ENCODE results near the gene EDDM13. TPM values are rescaled to one million over a fixed set of nuclear protein-coding genes. Genes with fewer than 3 reads are reported as not detected.

Gene EDDM13
- total and polyA plus RNA-seq, 2 of the 8 experiments (the other 6 are each of a cell fraction or from before 2014, with no cell fraction given): not detected

DNA sequence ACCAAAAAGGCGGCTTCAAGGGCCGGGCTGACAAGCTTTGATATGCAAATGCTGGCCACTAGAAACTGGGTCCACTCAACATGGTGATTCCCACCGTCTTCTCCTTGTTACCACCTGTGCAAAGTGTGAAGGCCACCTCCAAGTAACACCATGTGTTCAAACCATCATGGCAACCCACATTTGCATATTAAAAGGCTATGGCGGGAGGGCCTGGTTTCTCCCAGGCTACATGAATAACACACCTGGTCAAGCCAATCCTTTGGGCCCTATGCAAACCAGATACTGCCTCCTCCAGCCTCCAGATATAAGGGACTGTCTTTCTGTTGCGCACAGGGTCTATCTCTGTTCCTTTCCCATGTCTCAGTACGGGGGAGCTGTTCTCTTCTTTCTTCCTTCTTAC is 78.7 kb downstream of the EDDM13 start:
- H2AK5ac ChIP-seq (ENCODE audit: low read depth, low read length): no peak overlapping the region
- H3K23me2 ChIP-seq (ENCODE audit: low read depth, low read length): no peaks in the 10 kb centered on the region
- H2AFZ ChIP-seq (ENCODE audit: low read length): no peak overlapping the region
- ChIA-PET CTCF (ENCODE audit: partially characterized antibody) (interaction anchor here (0.8 to 2.2 kb wide), 9 partner anchors 13 to 275 kb away, joined by 3 to 13 read pairs (median 4); no protein-coding TSS in a partner anchor), POLR2A (ENCODE audit: partially characterized antibody) (interaction anchor here (1.6 kb wide), 1 partner anchor 17 kb away, joined by 3 read pairs; no protein-coding TSS in a partner anchor)
- H3K4me3 ChIP-seq (ENCODE audit: extremely low read depth in 1 of 4, insufficient read depth in 2 of 4, low read depth in 3 of 4, low read length in 4 of 4): no peak overlapping the region
- H3K9me3 ChIP-seq (ENCODE audit: insufficient read depth in 2 of 2, low read depth in 1 of 2, low read length in 1 of 2): no peaks in the 10 kb centered on the region
- no peak overlapping the region for H3K18ac ChIP-seq (ENCODE audit: extremely low read depth, low read length)
- no peak overlapping the region for H4K5ac ChIP-seq (ENCODE audit: insufficient read length, low read depth, low read length)
- no peak overlapping the region for H2BK5ac ChIP-seq (ENCODE audit: low read depth, low read length)
- peaks cover 0 to 5% (median 3%) of the 10 kb centered on the region in 4 experiments; a peak in 6 of 7 replicates for H3K4me1 ChIP-seq (replicated peaks in 1 of 4; ENCODE audit: control insufficient read depth in 3 of 4, insufficient read depth in 4 of 4, low read length in 3 of 4)
- H3K79me2 ChIP-seq (ENCODE audit: control insufficient read depth in 1 of 2, insufficient read depth in 2 of 2, low read length in 2 of 2): no peaks in the 10 kb centered on the region
- no peak overlapping the region for H4K8ac ChIP-seq (ENCODE audit: extremely low read depth, insufficient read depth, low read length)
- no peak overlapping the region for H3K4me2 ChIP-seq (ENCODE audit: insufficient read depth in 1 of 2, low read depth in 2 of 2, low read length in 2 of 2)
- no peaks in the 10 kb centered on the region for H3K36me3 ChIP-seq (ENCODE audit: control insufficient read depth in 2 of 4, insufficient read depth in 4 of 4, low read length in 3 of 4)
- H3K79me1 ChIP-seq (ENCODE audit: low read depth, low read length): no peaks in the 10 kb centered on the region
- FAIRE-seq (peak; percentile 39), DNase-seq (ENCODE audit: low read depth in 1 of 2, low spot score in 2 of 2) (no peak)
- no peak overlapping the region for H3K9ac ChIP-seq (replicated peaks in 1 of 4; ENCODE audit: extremely low read depth in 1 of 4, low read depth in 3 of 4, low read length in 3 of 4)
- H2BK120ac ChIP-seq (replicated peaks; ENCODE audit: low read depth, low read length): no peak overlapping the region
- no peak overlapping the region for H4K91ac ChIP-seq (replicated peaks; ENCODE audit: insufficient read length, low read length)
- no peaks in the 10 kb centered on the region for H3K27me3 ChIP-seq (replicated peaks in 1 of 4; ENCODE audit: control insufficient read depth in 3 of 4, extremely low read depth in 1 of 4, insufficient read depth in 3 of 4, low read length in 3 of 4)
- no peak overlapping the region for H3K27ac ChIP-seq (ENCODE audit: low read depth, low read length)
- no peak overlapping the region for H2BK12ac ChIP-seq (ENCODE audit: low read depth, low read length)
- 76% methylated on average over 6 of the region's 6 CpGs; no CpG with 5 or more reads in 1 of the 2 experiments for WGBS, 2 experiments (ENCODE audit: extremely low coverage in 1 of 2, insufficient coverage in 1 of 2, insufficient read length in 1 of 2, insufficient replicate concordance in 2 of 2, low coverage in 1 of 2, low lambda C conversion rate in 2 of 2, missing lambda C conversion rate in 1 of 2)
- H3K56ac ChIP-seq (replicated peaks; ENCODE audit: insufficient read length, low read depth, low read length): no peak overlapping the region
- H3K14ac ChIP-seq (ENCODE audit: insufficient read length): no peak overlapping the region
- H3K23ac ChIP-seq (ENCODE audit: insufficient read length): no peak overlapping the region
- H4K20me1 ChIP-seq (replicated peaks in 1 of 2; ENCODE audit: control insufficient read depth in 1 of 2, insufficient read depth in 2 of 2, low read length in 2 of 2): no peaks in the 10 kb centered on the region
- no peak overlapping the region for H2BK15ac ChIP-seq (ENCODE audit: low read length)
- H2BK20ac ChIP-seq (ENCODE audit: low read length): no peak overlapping the region
- no peak overlapping the region for H3K4ac ChIP-seq (replicated peaks; ENCODE audit: insufficient read length, low read depth, low read length)
- TF ChIP-seq CHD2 (IDR thresholded peaks at IDR 0.05; ENCODE audit: low read length) (no peak), CREB1 (IDR thresholded peaks at IDR 0.05) (no peak), GABPA (IDR thresholded peaks at IDR 0.05; ENCODE audit: borderline replicate concordance, insufficient read depth, low read length) (no peak), KDM4A (IDR thresholded peaks at IDR 0.05; ENCODE audit: low read depth, low read length, severe bottlenecking) (no peak), NRF1 (IDR thresholded peaks at IDR 0.05; ENCODE audit: low read depth, low read length) (no peak), CBX5 (IDR thresholded peaks at IDR 0.05; ENCODE audit: low read depth, low read length) (no peak), CHD1 (IDR thresholded peaks at IDR 0.05; ENCODE audit: low read depth, low read length) (no peak), ZNF274 (IDR thresholded peaks at IDR 0.05; ENCODE audit: borderline replicate concordance, extremely low read depth, low read length) (no peak), RBBP5 (IDR thresholded peaks at IDR 0.05; ENCODE audit: borderline replicate concordance, low read depth, low read length) (no peak), POU5F1 (IDR thresholded peaks at IDR 0.05; ENCODE audit: low read depth, low read length) (no peak), CEBPB (IDR thresholded peaks at IDR 0.05; ENCODE audit: low read depth, low read length) (no peak)
- TF ChIP-seq, protein P1, sequence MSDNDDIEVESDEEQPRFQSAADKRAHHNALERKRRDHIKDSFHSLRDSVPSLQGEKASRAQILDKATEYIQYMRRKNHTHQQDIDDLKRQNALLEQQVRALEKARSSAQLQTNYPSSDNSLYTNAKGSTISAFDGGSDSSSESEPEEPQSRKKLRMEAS (IDR thresholded peaks at IDR 0.05): peak; percentile 78; the same call in 1 of the 2 replicates
- TF ChIP-seq, protein P2, sequence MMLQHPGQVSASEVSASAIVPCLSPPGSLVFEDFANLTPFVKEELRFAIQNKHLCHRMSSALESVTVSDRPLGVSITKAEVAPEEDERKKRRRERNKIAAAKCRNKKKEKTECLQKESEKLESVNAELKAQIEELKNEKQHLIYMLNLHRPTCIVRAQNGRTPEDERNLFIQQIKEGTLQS (IDR thresholded peaks at IDR 0.05; ENCODE audit: insufficient read depth, low read depth, low read length): no peak
- TF ChIP-seq, protein P3, sequence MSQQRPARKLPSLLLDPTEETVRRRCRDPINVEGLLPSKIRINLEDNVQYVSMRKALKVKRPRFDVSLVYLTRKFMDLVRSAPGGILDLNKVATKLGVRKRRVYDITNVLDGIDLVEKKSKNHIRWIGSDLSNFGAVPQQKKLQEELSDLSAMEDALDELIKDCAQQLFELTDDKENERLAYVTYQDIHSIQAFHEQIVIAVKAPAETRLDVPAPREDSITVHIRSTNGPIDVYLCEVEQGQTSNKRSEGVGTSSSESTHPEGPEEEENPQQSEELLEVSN (IDR thresholded peaks at IDR 0.05): peak; percentile 82
